HG02884 (cell line): ENCODE measurements around the gene ZNF629.
A peak's percentile ranks its signal among the peaks of the same experiment; 100 is the strongest.

Experiments used
- ATAC-seq: cut with Tn5 transposase; IDR thresholded peaks from one replicate; pipeline ENCODE4 v1.9.1; 2021; ENCODE audit warnings: mild to moderate bottlenecking, moderate library complexity; ENCODE audit not compliant: unreplicated experiment

ZNF629 gene

GRCh38 chr16:30768583-30769181 lies 18.3 kb downstream of the ZNF629 start:
- ATAC-seq: no peak

DNA sequence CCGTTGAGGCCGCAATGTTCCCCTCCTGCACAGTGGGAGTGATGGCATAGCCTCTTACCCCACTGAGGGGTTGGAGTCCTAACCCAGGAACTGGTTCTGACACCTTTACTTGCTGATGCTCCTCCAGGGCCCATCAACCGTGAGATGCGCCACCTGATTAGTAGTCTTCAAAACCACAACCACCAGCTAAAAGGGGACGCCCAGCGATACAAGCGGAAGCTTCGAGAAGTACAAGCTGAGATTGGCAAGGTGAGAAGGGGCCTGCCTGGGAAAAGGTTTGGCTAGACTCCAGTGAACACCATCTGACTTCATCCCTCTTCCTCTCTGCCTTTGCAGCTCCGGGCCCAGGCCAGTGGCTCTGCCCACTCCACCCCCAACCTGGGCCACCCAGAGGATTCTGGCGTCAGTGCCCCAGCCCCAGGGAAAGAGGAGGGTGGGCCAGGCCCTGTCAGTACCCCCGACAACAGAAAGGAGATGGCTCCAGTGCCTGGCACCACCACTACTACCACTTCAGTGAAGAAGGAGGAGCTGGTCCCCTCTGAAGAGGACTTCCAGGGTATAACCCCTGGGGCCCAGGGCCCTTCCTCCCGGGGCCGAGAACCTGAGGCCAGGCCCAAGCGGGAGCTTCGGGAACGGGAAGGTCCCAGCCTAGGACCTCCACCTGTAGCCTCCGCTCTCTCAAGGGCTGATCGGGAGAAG lies 19.1 kb downstream of the ZNF629 start:
- ATAC-seq: no peak

GRCh38 chr16:30766933-30767284 lies 20.1 kb downstream of the ZNF629 start:
- no peak for ATAC-seq

- no peak for ATAC-seq
Measured at GRCh38 chr16:30766206-30766932, 20.6 kb downstream of the ZNF629 start.

- no peak for ATAC-seq
Measured at GRCh38 chr16:30764816-30765465, 22.1 kb downstream of the ZNF629 start.

GRCh38 chr16:30764086-30764485 lies 22.9 kb downstream of the ZNF629 start:
- ATAC-seq: no peak

DNA sequence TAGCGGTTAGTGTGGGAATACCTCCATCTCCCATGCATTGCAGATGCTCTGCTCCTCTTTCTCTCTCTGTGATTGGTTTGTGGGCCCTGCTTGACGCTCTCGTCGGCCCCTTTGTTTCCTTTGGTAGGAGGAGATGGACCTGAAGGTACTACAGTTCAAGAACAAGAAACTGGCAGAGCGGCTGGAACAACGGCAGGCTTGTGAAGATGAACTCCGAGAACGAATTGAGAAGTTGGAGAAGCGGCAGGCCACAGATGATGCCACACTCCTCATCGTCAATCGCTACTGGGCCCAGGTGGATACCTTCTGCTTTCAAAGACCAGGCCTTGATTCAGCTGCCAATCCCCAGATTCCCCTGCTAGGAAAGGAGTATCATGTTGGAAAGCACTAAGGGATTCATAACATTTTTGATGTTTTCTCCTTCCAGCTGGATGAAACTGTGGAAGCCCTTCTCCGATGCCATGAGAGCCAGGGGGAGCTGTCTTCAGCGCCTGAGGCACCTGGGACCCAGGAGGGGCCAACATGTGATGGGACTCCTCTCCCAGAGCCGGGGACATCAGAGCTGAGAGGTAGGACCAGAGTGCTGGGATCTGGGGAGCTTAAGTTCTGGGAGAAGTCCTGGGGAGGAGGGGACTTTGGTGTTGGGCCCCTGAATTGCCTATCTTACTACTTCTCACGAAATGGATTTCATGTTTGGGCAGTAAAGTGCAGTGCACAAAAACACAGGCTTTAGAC lies 23.8 kb downstream of the ZNF629 start:
- ATAC-seq: no peak

GRCh38 chr16:30761928-30762902 lies 24.8 kb downstream of the ZNF629 start, which contains the start of the genes CFAP119 and RNF40:
TSS of gene CFAP119 (minus strand) at chr16:30762062. CDS start at chr16:30761748, 314 bp downstream.
TSS of gene RNF40 (plus strand) at chr16:30762322. CDS start at chr16:30762546, 224 bp downstream.
- ATAC-seq: peak; percentile 86

DNA sequence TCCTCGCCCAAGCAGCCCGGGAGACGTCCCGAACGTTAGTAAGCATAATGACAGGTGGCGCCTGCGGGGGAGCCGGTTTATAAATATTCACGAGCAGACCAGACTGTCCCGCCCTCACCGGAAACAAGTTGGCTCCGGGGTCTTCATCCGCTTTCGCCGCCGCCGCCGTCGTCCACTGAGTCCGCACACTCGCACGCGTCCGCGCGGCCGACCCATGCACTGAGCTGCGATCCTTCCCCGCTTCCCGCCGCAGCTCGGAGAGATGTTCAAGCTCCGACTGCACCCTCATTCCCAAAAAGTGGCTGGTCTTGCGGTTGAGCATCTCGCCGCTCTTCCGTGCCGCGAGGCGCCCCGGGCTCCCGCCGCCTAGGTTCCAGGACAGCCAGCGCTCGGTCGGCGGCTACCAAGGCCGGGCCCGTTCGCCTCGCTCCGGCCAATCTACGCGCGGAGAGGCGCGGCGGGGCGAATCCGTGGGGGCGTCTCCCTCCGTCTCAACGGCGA lies 25.5 kb downstream of the ZNF629 start:
- peak; percentile 15 for ATAC-seq

GRCh38 chr16:30760577-30761426 lies 26.2 kb downstream of the ZNF629 start:
- ATAC-seq: no peak

- no peak for ATAC-seq
Measured at GRCh38 chr16:30760001-30760559, 26.9 kb downstream of the ZNF629 start.

GRCh38 chr16:30758988-30759491 lies 28.0 kb downstream of the ZNF629 start:
- ATAC-seq: no peak

DNA sequence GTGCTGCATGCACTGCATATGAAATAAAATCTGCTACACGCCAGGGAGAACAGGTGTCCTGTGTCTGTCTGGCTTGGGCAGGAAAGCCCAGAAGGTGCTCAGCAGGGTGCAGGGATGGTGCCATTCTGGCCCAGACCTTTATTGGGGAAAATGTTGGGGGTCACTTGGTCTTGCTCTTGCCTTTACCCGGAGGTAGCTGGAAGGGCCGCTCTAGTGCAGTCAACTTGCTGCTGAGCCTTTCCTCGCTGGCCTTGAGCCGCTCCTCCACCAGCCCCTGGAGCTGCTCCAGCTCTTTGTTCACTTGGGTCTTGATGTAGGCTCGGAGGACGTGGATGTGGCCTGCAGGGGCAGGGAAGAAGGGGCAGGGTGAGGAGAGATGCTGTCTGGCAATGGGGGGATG lies 29.7 kb downstream of the ZNF629 start:
- ATAC-seq: no peak

- ATAC-seq: no peak
Measured at GRCh38 chr16:30756781-30757100, 30.3 kb downstream of the ZNF629 start.

- ATAC-seq: no peak
Measured at GRCh38 chr16:30755955-30756780, 30.8 kb downstream of the ZNF629 start.

DNA sequence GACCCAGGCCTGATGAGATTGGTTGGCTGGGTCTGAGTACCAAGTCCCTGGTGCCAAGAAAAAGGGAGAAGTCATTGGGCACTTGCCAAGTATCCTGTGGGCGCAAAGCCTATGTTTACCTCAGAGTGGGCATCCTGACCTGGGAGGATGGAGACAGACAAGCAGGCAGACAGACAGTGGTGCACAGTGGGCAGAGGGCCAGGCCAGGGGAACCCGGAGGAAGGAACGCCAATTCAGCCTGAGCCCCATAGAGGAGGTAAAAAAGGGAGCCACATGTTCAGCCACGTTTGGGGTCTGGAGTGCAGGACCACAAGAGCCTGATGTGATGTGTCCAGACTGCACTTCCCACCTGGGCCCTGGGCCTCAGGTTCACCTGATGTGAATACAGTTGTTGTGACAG lies 33.4 kb downstream of the ZNF629 start:
- no peak for ATAC-seq

DNA sequence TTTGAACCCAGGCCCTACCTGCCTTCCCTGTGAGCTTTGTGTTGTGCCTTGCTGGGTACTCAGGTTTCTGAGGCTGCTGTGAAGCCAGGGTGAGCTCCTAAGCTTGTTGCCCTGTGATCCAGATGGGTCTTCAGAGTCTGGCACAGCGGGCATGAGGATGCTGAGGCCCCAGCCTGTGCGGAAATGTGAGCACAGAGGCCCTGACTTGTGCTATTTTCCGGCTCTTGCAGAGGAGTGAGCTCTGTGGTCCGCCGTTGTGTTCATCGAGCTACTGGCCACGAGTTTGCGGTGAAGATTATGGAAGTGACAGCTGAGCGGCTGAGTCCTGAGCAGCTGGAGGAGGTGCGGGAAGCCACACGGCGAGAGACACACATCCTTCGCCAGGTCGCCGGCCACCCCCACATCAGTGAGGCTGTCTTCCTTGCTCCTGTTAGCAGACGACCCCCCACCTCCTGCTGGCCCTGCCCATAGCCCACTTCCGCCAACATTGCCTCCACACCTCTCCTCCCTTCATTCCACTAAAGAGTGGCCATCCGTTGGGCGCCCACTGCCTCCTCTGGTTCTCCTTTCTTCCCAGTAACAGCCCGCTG lies 36.0 kb downstream of the ZNF629 start:
- ATAC-seq: no peak
